ENCODE measurements around the gene LILRB3.
"Not testable (repeated sequence)": the region's sequence is repeated elsewhere in the genome, so short reads cannot be mapped to it uniquely, and the experiment has no call there.

LILRB3 gene

DNA sequence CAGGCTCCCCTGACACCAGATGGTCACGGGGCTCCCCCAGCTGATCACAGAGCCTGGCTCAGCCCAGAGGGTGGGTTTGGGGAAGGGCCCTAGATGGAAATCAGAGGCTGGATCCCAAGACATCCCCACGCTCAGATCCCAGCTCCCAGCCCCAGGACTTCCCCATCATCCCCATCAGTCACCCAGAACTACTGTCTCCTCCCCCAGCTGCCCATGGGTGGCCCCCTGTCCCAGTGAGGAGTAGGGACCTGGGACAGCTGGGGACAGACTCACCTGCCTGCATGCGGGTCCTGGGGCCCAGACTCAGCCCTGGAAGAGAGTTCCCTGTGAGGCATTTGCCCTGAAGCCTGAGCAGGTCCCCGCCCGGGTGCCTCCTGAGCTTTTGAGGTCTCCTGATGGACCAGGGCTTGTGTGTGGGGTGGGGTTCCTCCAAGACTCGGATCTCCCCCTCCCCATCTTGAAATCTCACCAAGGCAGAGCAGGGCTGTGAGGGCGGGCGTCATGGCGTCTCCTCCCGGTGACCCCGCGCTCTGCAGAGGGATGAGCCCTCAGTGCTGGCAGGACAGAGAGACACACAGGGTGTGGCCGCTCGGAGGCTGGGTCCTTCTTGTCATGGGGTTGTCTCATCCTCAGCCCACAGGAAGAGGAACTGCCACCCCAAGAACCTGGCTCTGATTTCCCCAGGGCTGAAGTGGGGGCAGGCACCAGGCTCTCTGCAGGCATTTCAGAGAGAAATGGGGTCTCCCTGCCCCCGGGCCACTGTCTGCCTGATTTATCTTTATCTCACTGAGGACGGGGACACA is at the start of gene LILRB3:
LILRB3 (minus strand) TSS at position 534 of the 803 bp plus-strand sequence; CDS start at position 503, 31 bp downstream.
- not testable (repeated sequence) for DNase-seq

DNA sequence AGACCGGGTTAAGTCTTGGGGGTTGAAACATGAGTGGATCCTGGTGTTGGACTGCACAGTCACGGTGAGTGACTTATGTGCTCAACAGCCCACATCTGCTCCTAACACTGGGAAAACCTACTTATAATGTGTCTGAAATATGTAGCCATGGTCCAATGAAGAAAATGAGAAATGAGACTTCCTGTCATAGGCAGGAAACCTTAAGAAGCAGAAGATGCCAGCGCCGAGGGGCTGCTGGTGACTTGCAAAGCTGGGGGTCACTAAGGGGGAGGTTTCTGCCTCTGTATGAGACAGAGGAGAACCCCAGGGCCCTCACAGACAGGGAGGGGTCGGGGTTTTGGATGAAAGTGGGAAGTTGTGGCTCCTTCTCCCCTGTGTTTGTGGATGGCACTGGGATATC is 49.4 kb upstream of the LILRB3 start:
- DNase-seq = not testable (repeated sequence)

DNA sequence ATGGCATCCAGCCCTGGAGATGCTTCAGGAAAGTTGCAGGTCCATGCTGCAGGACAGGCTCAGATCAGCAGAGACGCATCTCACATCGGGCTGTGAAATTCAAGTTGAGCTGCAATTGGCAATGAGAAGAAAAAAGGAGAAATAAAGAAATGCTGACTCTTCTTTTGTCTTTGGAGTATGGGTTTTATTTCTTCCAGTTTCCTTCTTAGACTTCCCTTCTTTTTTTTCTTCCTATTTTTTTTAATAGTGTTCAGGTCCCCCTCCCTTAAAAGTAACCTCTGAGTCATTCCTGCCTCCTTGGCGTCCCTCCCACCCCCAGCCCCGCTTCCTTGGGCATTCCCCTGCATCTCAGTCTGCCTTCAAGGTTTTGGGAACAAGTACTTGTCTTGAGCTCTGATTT is 48.8 kb upstream of the LILRB3 start:
- DNase-seq = not testable (repeated sequence)

DNA sequence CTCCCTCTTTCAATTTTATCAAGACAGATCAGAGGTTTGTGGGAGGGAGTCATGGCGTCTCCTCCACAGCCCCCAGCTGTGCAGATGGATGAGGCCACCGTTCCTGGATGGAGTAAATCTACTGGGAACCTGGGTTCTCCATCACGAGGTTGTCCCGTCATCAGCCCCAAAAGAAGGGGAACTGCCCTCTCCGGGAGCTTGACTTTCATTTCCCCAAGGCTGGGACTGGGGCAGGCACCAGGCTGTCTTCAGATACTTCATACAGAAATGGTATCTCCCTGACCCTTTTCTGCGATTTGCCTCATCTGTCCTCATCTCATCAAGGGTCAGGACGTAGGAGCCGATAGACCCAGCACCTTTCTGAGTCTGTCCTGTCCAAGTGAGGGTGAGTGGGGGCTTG is 48.3 kb upstream of the LILRB3 start:
- no peak for DNase-seq

DNA sequence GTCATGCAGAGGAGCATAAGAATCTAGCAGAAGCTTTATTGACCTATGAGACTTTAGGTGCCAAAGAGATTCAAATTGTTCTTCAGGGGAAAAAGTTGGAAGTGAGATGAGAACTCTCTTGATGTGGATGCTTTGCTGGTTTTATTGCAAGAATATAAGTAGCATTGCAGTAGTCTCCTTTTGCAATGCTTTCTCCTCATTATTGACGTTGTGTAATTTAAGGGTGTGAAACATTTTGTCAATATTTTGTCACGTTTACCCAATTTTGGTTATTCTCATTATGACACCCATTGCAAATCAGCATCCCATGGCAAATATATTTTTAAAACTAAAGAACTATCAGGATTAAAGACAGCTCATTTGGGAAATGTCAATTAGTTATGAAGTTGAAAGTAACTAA is 46.1 kb upstream of the LILRB3 start:
- DNase-seq = no peak

DNA sequence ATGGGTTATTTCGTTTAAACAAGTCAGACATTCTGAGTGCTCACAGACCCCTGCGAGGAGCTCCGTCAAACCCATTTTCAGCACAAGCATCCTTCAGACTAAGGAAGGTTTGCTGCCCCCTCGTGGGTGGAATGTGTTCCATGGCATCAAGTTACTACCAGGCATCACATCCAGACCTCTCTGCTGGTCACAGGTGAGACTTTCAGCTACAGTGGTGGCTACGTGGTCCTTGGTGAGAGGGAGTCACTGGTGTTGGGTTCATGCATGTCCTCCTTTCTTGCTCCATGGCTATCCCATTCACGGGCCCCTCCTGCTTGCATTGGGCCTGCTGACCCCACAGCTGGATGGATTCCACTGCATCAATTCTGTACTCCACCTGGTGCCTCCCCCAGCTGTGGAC is 43.3 kb upstream of the LILRB3 start:
- DNase-seq = peak; percentile 68

DNA sequence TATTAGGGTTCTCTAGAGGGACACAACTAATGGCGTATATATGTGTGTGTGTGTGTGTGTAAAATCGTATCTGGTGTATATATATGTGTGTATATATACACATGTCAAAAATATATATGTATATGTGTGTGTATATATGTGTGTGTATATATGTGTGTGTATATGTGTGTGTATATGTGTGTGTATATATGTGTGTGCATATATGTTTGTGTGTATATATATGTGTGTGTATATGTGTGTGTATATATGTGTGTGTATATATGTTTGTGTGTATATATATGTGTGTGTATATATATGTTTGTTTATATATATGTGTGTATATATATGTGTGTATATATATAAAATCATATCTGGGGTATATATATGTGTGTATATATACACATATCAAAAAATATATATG is 39.7 kb upstream of the LILRB3 start:
- DNase-seq = no peak

DNA sequence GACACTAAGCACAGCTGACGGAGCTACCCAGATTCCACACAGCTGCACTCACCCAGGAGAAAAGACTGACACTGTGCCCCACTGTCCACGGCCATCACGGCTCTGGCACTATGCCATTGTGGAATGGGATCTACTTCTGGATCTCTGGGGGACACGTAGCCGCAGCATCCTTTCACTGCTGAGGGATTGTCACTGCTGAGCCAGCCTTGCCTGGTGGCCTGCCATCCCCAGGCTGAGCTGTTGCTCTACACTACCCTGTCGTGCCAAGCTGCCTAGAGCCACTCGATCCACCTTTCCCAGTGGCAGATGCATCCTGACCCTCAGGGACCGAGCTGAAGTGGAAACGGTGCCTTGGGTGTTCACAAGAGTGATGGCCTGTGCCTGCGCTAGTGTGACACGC is 39.3 kb upstream of the LILRB3 start:
- DNase-seq = no peak

DNA sequence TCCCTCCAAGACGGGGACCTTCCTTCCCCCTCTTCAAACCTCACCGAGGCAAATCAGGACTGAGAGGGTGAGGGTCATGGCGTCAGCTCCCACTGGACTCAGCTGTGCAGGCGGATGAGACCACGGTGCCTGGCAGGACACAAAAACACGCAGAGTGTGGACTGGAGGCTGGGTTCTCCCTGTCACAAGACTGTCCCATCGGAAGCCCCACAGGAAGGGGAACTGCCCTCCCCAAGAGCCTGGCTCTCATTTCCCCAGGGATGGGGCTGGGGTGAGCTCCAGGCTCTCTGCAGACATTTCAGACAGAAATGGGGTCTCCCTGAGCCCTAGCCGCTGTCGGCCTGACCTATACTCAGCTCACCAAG is 34.3 kb upstream of the LILRB3 start, which contains the start of gene LILRB5:
LILRB5 (minus strand) TSS at position 158 of the 365 bp plus-strand sequence; CDS start at position 78, 80 bp downstream.
- DNase-seq = no peak

DNA sequence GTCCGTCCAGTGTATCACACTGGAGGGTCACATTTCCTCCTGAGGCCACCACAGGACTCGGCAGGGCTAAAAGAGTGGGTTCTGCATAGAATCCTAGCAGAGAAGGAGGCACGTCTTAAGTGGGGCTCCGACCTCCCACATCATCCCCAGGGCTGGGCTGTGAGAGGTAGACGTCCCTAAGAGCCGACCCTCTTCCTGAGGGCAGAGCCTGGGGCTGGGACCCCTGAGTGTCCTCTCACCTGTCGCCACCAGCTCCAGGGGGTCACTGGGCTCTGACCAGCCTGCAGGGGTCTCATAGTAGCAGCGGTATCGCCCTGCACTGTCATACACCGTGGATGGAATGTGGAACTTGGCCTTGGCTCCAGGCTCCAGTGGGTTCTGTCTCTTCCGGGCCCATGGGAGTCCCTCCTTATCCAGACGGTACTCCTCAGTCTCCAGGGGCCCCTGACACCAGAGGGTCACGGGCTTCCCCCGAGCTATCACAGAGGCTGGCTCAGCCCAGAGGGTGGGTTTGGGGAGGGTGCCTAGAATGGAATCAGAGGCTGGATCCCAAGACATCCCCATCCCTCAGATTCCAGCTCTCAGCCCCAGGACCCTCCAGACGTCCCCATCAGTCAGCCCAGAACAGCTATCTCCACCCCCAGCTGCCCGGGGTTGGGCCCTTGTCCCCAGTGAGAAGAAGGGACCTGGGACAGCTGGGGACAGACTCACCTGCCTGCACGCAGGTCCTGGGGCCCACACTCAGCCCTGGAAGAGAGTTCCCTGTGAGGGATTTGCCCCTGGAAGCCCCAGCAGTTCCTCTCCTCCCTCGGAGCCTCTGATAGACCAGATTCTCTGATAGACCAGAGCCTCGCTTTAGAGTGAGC is 33.7 kb upstream of the LILRB3 start:
- no peak for DNase-seq

DNA sequence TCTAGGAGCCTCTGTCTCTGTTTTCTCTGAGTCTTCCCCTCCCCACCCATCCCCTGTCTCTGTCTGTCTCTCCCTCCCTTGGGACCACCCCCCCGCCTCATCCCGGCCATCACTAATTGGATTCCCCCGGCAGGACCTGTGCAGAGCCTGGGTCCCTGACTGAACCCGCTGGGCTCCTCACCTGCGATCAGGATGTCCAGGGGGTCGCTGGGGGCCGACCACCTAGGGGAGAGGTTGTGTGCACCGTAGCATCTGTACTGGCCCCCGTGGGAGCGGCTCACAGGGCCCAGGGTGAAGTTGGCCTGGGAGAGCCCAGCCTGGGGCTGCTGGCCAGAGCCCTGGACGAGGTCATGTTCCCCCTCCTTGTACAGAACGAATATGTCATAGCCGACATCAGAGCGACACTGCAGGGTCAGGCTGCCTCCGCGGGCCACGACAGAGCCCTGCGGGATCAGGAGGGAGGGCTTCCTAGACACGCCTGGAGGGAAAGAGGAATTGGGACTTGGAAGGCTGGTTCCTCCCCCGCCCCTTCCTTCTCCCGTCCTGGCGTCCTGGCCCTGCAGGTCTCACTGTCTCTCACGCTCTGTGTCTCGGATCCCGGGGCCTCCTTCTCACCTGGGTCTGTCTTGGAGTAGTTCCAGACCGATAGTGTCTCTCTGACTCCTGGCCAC is 32.4 kb upstream of the LILRB3 start:
- DNase-seq = no peak

DNA sequence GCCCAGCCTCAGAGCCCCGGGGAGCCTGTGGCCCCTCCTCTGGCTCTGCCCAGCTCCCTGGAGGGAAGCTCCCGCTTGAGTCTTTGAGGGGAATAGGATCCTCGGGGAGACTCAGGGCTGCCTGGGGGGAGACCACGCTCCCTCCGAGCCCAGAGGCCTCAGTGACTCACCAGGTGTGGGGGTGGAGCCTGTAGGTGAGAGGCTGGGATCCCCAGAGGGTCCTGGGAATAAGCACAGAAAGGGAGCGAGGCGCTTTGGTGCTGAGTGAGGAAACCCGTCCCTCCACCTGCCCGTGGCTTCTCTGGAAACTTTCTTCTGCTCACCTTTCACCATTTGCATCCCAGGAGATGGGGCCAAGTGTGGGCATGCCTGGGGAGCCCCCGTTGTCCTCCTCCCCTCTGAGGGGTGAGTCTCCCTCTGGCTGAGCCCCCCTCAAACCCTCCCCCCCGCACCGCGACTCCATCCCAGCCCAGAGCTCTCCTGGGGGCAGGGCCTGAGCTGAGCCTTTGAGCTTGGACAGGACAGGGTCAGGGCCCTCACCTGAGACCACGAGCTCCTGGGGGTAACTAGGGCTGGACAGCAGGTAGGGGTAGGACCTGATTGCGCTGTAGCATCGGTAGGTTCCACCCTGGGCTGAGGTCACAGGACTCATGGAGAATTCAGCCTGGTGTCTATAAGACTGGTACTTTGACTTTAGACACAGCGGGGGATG is 31.5 kb upstream of the LILRB3 start:
- DNase-seq = no peak

DNA sequence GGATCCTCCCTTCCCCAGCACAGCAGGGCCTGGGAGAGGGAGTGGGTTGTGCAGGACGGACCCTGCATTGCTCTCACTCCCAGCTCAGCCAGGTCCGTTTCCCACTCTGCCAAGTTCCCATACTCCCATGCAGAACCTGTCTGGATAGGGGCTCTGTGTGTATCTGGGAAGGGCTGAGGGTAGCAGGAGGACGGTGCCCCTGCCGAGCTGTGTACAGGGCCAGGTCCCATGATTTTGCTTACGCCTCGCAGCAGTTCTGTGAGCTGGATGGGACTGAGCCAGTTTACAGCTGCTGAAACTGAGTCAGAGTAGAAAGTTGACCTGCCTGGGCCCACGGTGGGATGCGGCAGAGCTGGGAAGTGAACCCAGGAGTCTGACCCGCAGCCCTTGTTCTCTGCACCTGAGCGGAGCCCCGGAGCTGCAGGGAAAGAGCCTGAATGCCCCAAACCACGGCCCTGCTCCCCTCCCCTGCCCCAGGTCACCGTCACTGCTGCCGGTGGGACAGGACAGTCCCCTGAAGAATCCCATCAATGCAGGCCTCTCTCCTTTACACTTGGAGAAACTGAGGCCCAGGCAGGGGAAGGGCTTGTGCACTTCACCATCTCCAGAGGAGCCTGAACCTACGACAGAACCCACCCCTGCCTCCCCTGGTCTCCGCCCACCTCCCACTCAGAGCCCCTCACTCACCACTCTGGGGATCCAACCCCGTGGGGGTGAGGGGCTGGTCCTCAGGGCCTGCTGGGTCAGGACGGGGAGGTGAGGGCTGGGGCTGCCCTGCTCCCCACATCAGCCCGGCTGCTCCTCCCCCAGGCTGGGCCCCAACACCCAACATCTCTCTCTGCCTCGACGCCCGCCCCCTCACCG is 30.8 kb upstream of the LILRB3 start:
- DNase-seq = no peak

DNA sequence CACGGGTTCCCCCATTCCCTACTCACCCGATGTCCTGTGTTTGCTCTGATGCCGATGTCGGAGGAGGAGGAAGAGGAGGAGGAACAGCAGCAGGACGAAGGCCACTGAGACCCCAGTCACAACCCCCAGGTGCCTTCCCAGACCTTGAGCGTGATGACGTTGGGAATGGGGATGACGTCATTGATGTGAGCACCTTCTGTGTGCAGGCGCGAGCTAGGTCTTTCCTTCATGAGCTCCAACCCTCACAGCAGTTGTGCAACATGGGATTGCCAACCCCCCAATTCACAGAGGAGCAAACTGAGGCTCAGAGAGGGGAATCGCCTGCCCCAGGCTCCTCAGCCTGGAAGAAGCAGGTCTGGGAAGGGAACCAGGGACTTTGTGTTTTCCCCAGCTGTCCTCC is 30.0 kb upstream of the LILRB3 start:
- DNase-seq = no peak

DNA sequence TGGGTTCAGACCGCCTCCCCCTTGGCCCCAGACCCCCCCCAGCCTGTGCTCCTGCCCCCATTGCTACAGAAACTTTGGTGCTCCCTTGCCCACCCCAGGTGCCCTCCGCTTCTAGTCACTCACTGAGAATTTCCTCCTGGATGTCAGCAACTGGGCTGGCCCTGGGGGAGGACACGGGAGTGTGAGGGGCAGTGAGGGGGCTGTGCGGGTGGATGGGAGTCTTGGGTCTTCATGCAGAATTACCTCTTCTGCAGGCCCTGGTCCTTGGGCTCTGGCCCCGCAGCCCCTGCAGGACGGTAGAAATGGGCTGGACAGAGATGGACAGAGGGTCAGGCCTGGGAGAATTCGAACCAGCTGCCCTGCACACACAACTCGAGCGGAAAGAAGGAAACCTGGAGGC is 29.4 kb upstream of the LILRB3 start:
- DNase-seq = no peak

DNA sequence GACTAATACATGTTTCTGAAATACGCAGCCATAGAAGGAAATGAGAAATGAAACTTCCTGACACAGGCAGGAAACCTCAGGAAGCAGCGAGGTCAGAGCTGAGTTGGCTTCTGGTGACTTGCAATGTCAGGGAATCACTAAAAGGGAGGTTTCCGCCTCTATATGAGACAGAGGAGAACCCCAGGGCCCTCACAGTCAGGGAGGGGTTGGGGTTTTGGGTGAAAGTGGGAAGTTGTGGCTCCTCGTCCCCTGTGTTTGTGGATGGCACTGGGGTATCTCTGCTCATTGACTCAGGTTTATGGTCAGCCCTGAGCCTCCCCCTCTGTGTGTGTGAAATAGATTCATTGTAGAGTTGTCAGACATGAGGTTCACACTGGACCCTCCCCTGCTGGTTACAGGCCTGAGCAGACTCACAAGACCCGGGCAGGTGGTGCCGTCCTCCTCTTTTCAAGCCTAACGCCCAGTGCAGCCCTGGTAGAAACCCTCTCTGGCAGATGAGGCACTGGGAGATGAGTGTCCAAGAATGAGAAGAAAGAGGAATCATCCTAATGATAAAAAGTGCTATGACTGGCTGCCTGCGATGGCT is 25.3 kb upstream of the LILRB3 start:
- DNase-seq = peak; percentile 30

DNA sequence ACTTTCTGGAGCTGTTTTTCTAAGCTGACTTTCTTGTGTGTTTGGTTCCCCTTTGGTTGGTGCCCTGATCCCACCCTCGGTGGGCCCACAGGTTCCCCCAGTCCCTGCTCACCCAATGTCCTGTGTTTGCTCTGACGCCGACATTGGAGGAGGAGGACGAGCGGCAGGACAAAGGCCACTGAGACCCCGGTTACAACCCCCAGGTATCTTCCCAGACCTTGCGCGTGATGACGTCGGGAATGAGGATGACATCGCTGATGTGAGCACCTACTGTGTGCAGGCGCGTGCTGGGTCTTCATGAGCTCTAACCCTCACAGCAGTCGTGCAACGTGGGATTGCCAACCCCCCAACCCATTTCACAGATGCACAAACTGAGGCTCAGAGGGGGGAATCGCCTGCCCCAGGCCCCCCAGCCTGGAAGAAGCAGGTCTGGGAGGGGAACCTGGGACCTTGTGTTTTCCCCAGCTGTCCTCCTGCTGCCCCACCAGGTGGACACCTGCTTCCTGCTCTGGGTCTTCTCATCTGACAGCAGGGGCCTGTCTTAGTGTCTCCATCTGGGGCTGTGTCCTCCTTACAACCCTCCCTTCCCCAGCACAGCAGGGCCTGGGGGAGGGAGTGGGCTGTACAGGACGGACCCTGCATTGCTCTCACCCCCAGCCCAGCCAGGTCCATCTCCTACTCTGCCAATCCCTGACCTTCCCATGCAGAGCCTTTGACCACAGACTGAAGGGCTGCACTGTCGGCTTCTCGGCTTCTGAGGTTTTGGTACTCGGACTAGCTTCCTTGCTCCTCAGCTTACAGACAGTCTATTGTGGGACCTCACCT is 24.5 kb upstream of the LILRB3 start:
- DNase-seq = no peak

DNA sequence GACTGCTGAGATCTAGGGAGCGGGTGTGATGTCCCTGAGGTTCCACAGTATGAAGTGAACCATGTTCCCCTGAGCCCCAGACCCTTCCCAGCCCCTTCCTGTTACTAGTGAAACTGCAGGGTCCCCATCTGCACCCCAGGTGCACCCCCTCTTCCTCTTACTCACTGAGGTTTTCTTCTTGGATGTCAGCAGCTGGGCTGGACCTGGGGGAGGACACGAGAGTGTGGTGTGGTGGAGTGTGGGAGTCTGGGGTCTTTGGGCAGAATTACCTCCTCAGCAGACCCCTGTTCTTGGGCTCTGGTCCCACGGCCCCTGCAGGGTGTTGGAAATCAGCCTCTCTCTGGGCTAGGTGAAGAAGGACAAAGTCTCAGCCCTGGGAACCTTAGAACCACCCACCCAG is 23.1 kb upstream of the LILRB3 start:
- no peak for DNase-seq

DNA sequence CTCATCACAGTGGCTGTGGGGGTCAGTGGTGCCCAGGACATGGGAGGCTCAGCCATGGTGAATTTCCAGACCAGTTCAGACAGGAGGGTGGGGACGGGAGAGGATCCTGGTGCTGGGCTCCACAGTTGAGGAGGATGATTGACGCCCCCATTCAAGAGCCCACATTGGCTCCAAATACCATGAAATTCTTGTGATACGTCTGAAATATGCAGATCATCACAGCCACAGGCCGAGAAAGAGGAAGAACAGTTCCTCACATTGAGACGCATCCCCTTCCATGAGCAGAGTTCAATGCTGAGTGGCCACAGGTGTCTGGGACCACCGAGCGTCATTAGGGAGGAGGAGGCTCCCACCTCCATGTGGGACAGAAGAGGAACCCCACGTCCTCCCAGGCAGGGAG is 21.0 kb upstream of the LILRB3 start:
- not testable (repeated sequence) for DNase-seq

DNA sequence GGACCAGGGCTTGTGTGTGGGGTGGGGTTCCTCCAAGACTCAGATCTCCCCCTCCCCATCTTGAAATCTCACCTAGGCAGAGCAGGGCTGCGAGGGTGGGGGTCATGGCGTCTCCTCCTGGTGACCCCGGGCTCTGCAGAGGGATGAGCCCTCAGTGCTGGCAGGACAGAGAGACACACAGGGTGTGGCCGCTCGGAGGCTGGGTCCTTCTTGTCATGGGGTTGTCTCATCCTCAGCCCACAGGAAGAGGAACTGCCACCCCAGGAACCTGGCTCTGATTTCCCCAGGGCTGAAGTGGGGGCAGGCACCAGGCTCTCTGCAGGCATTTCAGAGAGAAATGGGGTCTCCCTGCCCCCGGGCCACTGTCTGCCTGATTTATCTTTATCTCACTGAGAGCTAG is 19.8 kb upstream of the LILRB3 start, which contains the start of gene LILRA6:
LILRA6 (minus strand) TSS at position 145 of the 400 bp plus-strand sequence.
- DNase-seq = not testable (repeated sequence)
